Adrenal gland (tissue), 12 donors: ENCODE data around the gene SBK1. TPM values are rescaled to one million over a fixed set of nuclear protein-coding genes. Genes with fewer than 3 reads are reported as not detected.

ENCODE experiments used
- DNase-seq, 7 donors: peaks; one replicate each; pipeline ENCODE4 v3.0.0-alpha.2; 2019 to 2020
- H3K27ac ChIP-seq, 5 donors: fragments of 200-600 bp; sonication (generic) in 4 of 5; 1 replicate in 3 of 5; 2 replicates in 2 of 5; pipeline versions ENCODE4 v1.5.1 to v1.8.0; 2016 to 2020; ENCODE audit warnings: mild to moderate bottlenecking in 1 of 5
- H3K27me3 ChIP-seq: fragments of 200-600 bp; 2 replicates; pipeline ENCODE4 v1.8.0; 2021
- H3K36me3 ChIP-seq, 2 donors: fragments of 200-600 bp; replicated peaks in 1 of 2; 1 replicate in 1 of 2; 2 replicates in 1 of 2; pipeline versions ENCODE4 v1.5.1 to v1.8.0; 2018 to 2022
- H3K4me1 ChIP-seq, 2 donors: fragments of 200-600 bp; replicated peaks in 1 of 2; 1 replicate in 1 of 2; 2 replicates in 1 of 2; pipeline versions ENCODE4 v1.5.1 to v1.8.0; 2018 to 2021
- H3K4me3 ChIP-seq, 4 donors: fragments of 200-600 bp; sonication (generic) in 3 of 4; one replicate each; pipeline ENCODE4 v1.5.1; 2016 to 2018
- H3K9me3 ChIP-seq, 3 donors: fragments of 200-600 bp; sonication (generic) in 1 of 3; replicated peaks in 1 of 3; 1 replicate in 2 of 3; 2 replicates in 1 of 3; pipeline versions ENCODE4 v1.5.1 to v1.8.0; 2016 to 2021
- POLR2A ChIP-seq, 2 donors: fragments of 450-650 bp; IDR thresholded peaks; one replicate each; pipeline ENCODE4 v1.6.1; 2017; ENCODE audit warnings: antibody characterized with exemption in 2 of 2, mild to moderate bottlenecking in 2 of 2, moderate library complexity in 1 of 2
- WGBS, 4 donors: extraction: QIAGEN DNeasy Blood & Tissue Kit in 2 of 4; methylation state at CpG; one replicate each; pipeline versions ENCODE4 v1.1.5 to v1.1.7; 2013 to 2017; 5-methylcytosine and 5-hydroxymethylcytosine counted together
- intact Hi-C, 2 donors: fragments of 100-400 bp; cut with DNase I; formaldehyde crosslinking; loops; one replicate each; pipeline versions ENCODE4 v1.14.1 to v1.15.0; 2022 to 2023
- polyA plus RNA-seq, 3 donors: library from polyadenylated mRNA; stranded (reverse); fragments of 200-250 nt in 2 of 3; fragments of 350-450 nt in 1 of 3; fragmentation: Illumina TruSeq in 1 of 3; extraction: RNeasy Lipid Tissue Mini Kit (QIAGEN cat#74804) in 1 of 3; gene quantifications; one replicate each; pipeline ENCODE4 v1.2.3, GENCODE V29; 2013 to 2014
- total RNA-seq, 9 donors: library from RNA; depleted of rRNA in 4 of 9; stranded (reverse); fragments of >200 nt in 4 of 9; fragments of 120-200 nt in 1 of 9; fragmentation: NEBNext Ultra II Directional in 1 of 9; extraction: Animal tissue kit (Norgen Biotek cat#: 25700) in 1 of 9; gene quantifications; one replicate each; pipeline versions ENCODE4 v1.1.0 to v1.2.4, GENCODE V29; 2013 to 2023
- TF ChIP-seq, protein P1 (sequence below), 6 experiments: fragments of 450-650 bp in 4 of 6; fragments of 200-600 bp in 2 of 6; sonication (generic) in 1 of 6; IDR thresholded peaks; 1 replicate in 5 of 6; 2 replicates in 1 of 6; pipeline versions ENCODE4 v1.5.1 to v1.8.0; 2016 to 2021; ENCODE audit warnings: antibody characterized with exemption in 6 of 6, mild to moderate bottlenecking in 2 of 6, moderate library complexity in 1 of 6
- donor health status: healthy with polysubstance abuse.
- donor health status: Bipolar disorder and iron deficiency.
- donor health status: DM: yes; HTN: yes; CAD: no.
- donor health status: DM: no; HTN: no; CAD: no.
- donor health status: DM: no; HTN: no; CAD: no.
- donor health status: DM: yes; HTN: yes; CAD: no.

The SBK1 gene
- total and polyA plus RNA-seq, 12 donors = 0.57 to 6.9 (median 4.1) TPM

DNA sequence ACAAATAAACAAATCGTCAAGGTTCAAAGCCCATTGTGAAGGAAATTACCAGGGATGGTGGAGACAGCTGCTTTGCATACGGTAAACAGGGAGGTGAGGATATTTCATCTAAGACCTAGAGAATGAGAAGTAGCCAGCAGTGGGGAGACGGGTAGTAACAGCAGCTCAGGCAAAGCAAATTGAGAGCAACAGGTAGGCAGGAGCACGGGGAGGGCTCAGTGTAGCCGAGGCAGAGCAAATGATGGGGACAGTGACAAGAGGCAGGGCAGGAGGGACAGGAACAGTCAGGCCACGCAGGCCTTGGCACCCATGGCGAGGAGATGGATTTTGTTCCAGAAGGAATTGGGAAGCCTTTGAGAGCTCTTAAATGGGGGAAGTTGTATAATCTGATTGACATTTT lies 29.0 kb upstream of the SBK1 start:
- WGBS, 4 donors = 62 to 81% (median 74%) methylated on average over 6 to 7 of the region's 7 CpGs
- H3K27me3 ChIP-seq = peaks cover 10% of the 10 kb centered on the region
- intact Hi-C loops = no loop called here

DNA sequence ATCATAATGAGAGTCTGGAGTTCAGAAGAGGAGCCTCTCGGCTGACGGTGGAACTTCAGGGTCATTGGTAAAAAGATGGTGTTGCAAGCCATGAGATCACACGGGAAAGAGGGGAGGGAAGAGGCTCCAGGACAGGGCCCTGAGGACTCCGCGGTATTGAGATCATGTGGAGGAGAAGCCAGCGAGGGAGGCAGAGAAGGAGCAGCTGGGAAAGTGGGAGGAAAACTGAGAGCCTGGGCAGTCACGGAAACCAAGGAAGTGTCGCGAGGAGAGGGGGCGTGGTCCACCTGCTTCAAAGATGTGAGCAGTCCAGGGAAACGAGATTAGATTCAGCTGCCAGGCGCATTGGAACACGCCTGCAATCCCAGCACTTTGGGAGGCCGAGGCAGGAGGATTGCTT lies 27.7 kb upstream of the SBK1 start:
- no peak overlapping the region for H3K27ac ChIP-seq
- 43 to 49% (median 47%) methylated on average over 14 of the region's 14 CpGs for WGBS, 4 donors

More for the DNA sequence above, 29.0 kb upstream of the SBK1 start:
- no peak for DNase-seq
- Histone ChIP-seq H3K4me1 (peaks cover 0 to 6% of the 10 kb centered on the region in 2 donors), H3K9me3 (no peaks in the 10 kb centered on the region), H3K36me3 (no peaks in the 10 kb centered on the region), H3K27ac (no peak overlapping the region), H3K4me3 (no peak overlapping the region)
- no peak for TF ChIP-seq POLR2A (IDR thresholded peaks at IDR 0.05)
- TF ChIP-seq, protein P1, sequence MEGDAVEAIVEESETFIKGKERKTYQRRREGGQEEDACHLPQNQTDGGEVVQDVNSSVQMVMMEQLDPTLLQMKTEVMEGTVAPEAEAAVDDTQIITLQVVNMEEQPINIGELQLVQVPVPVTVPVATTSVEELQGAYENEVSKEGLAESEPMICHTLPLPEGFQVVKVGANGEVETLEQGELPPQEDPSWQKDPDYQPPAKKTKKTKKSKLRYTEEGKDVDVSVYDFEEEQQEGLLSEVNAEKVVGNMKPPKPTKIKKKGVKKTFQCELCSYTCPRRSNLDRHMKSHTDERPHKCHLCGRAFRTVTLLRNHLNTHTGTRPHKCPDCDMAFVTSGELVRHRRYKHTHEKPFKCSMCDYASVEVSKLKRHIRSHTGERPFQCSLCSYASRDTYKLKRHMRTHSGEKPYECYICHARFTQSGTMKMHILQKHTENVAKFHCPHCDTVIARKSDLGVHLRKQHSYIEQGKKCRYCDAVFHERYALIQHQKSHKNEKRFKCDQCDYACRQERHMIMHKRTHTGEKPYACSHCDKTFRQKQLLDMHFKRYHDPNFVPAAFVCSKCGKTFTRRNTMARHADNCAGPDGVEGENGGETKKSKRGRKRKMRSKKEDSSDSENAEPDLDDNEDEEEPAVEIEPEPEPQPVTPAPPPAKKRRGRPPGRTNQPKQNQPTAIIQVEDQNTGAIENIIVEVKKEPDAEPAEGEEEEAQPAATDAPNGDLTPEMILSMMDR (IDR thresholded peaks at IDR 0.05) = no peak

DNA sequence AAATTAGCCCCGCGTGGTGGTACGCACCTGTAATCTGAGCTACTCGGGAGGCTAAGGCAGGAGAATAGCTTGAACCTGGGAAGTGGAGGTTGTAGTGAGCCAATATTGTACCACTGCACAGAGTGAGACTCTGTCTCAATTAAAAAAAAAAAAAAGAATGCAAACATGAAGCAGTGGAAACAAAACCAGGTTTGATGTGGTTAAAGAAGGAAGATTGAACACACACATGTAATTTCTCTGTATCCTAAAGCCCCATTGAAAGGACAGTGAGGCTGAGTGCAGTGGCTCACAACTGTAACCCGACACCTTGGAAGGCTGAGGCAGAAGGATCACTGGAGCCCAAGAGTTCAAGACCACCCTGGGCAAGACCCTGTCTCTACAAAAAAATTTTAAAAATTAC lies 26.5 kb upstream of the SBK1 start:
- no peak overlapping the region for H3K27ac ChIP-seq
- H3K4me3 ChIP-seq = no peak overlapping the region
- WGBS, 4 donors = 89 to 97% (median 92%) methylated on average over 5 of the region's 5 CpGs
- no peaks in the 10 kb centered on the region for H3K36me3 ChIP-seq
- H3K9me3 ChIP-seq = no peaks in the 10 kb centered on the region
- H3K4me1 ChIP-seq = no peaks in the 10 kb centered on the region
- no peak for TF ChIP-seq POLR2A (IDR thresholded peaks at IDR 0.05)
- no peak for DNase-seq
- intact Hi-C loops = no loop called here
- no peaks in the 10 kb centered on the region for H3K27me3 ChIP-seq

More for the DNA sequence above, 27.7 kb upstream of the SBK1 start:
- intact Hi-C loops = no loop called here
- H3K36me3 ChIP-seq = no peaks in the 10 kb centered on the region
- H3K4me3 ChIP-seq = no peak overlapping the region
- H3K9me3 ChIP-seq = no peaks in the 10 kb centered on the region
- H3K27me3 ChIP-seq = no peaks in the 10 kb centered on the region
- no peaks in the 10 kb centered on the region for H3K4me1 ChIP-seq
- peak in 4 of 7 donors; percentile 21 to 40 (median 34) for DNase-seq
- TF ChIP-seq, protein P1 (IDR thresholded peaks at IDR 0.05) = no peak

DNA sequence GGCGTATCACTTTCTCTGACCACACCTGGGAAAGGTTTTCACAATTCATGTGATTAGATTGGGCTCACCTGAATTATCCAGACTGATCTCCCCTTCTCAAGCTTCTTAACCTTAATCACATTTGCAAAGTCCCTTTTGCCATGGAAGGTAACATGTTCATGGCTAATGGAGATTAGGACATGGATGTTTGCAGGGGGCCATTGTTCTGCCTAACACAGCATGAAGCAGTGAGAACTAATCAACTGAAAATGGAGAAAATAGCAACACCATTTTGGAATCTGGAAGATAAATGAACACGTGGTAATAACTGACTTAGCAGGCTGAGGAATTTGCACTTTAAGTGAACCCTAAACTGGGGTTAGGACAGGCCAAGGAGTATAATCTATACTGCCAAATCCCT lies 25.0 kb upstream of the SBK1 start:
- intact Hi-C loops = no loop called here
- no peak for DNase-seq
- Histone ChIP-seq H3K27ac (no peak overlapping the region), H3K4me1 (no peaks in the 10 kb centered on the region), H3K36me3 (no peaks in the 10 kb centered on the region), H3K27me3 (no peaks in the 10 kb centered on the region), H3K9me3 (no peaks in the 10 kb centered on the region), H3K4me3 (no peak overlapping the region)
- TF ChIP-seq, protein P1 (IDR thresholded peaks at IDR 0.05) = no peak
- TF ChIP-seq POLR2A (IDR thresholded peaks at IDR 0.05) = no peak
- WGBS, 4 donors = 64 to 68% (median 66%) methylated on average over 2 of the region's 2 CpGs

DNA sequence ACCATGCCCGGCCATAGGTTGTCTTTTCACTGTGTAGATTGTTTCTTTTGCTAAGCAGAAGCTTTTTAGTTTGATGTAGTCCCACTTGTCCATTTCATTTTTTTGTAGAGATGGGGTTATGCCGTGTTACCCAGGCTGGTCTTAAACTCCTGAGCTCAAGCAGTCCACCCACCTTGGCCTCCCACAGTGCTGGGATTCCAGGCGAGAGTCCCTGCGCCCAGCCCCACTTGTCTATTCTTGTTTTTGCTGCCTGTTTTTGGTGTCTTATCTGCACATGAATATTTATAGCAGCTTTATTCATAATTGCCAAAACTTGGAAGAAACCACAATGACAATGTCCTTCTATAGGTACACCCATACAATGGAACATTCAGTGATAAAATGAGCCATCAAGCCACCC lies 18.8 kb upstream of the SBK1 start:
- H3K36me3 ChIP-seq = no peaks in the 10 kb centered on the region
- intact Hi-C loops = no loop called here
- TF ChIP-seq POLR2A (IDR thresholded peaks at IDR 0.05) = no peak
- TF ChIP-seq, protein P1 (IDR thresholded peaks at IDR 0.05) = no peak
- H3K4me1 ChIP-seq = peaks cover 0 to 5% of the 10 kb centered on the region in 2 donors
- no peak for DNase-seq
- no peaks in the 10 kb centered on the region for H3K9me3 ChIP-seq
- H3K4me3 ChIP-seq = no peak overlapping the region
- no peak overlapping the region for H3K27ac ChIP-seq
- WGBS, 4 donors = 65 to 86% (median 75%) methylated on average over 4 of the region's 4 CpGs
- H3K27me3 ChIP-seq = no peaks in the 10 kb centered on the region
